GM12878 (cell line): Measurements from ENCODE around the gene TOPORS. TPM values are rescaled to one million over a fixed set of nuclear protein-coding genes. Genes with fewer than 3 reads are reported as not detected.

Experiments used
- ATAC-seq: fragments of 200-7000 bp; cut with Tn5 transposase; 3 replicates; pipeline ENCODE4 v1.9.1; 2020; ENCODE audit warnings: mild to moderate bottlenecking, moderate library complexity
- BruUV-seq: library from RNA; stranded (reverse); fragments of 400-500 nt; replicated peaks from 2 replicates; lab custom pipeline; 2021; lab: Mats Ljungman, UMichigan
- CTCF ChIA-PET: fragments of 300-600 bp; sonication (Branson Sonifier 250); formaldehyde crosslinking; extraction: SDS; loops from one replicate; lab custom pipeline; 2021; ENCODE audit warnings: inconsistent platforms; lab: Yijun Ruan, JAX
- POLR2A ChIA-PET: fragments of 350-600 bp; formaldehyde crosslinking; extraction: SDS; loops from one replicate; lab custom pipeline; 2021; ENCODE audit warnings: inconsistent platforms; lab: Charles Lee
- RAD21 ChIA-PET: fragments of 300-600 bp; sonication (Branson Sonifier 250); formaldehyde crosslinking; loops from one replicate; lab custom pipeline; 2023; ENCODE audit warnings: antibody characterized with exemption; ENCODE audit not compliant: unreplicated experiment; lab: Charles Lee
- SMC1A ChIA-PET: fragments of 300-600 bp; sonication (Branson Sonifier 250); formaldehyde crosslinking; loops from one replicate; lab custom pipeline; 2023; ENCODE audit not compliant: unreplicated experiment, uncharacterized antibody; lab: Charles Lee
- DNase-seq: peaks from one replicate; pipeline ENCODE4 v3.0.0-alpha.2; 2011; ENCODE audit warnings: low read depth, low spot score
- FAIRE-seq: peaks from 3 replicates; lab custom pipeline; 2011; peaks lifted over from hg19 to GRCh38; lab: Jason Lieb, UNC
- H2AFZ ChIP-seq: 2 replicates; pipeline ENCODE4 v1.6.0; 2011; ENCODE audit warnings: low read depth, low read length, control low read depth; ENCODE audit not compliant: control insufficient read depth
- H3K27ac ChIP-seq: 2 replicates; pipeline ENCODE4 v1.5.1; 2011; ENCODE audit warnings: control low read depth; ENCODE audit not compliant: control insufficient read depth, insufficient read depth
- H3K27me3 ChIP-seq, 2 experiments: replicated peaks in 1 of 2; 2 replicates each; pipeline versions ENCODE4 v1.6.0 to v1.6.1; 2011; ENCODE audit warnings: low read length in 1 of 2; ENCODE audit not compliant: control insufficient read depth in 2 of 2, insufficient read depth in 2 of 2
- H3K36me3 ChIP-seq, 2 experiments: 2 replicates each; pipeline ENCODE4 v1.5.1; 2011; ENCODE audit warnings: low read length in 1 of 2; ENCODE audit not compliant: control insufficient read depth in 2 of 2, insufficient read depth in 2 of 2
- H3K4me1 ChIP-seq: 2 replicates; pipeline ENCODE4 v1.6.1; 2011; ENCODE audit warnings: mild to moderate bottlenecking, low read length, moderate library complexity, mixed read lengths; ENCODE audit not compliant: control insufficient read depth, insufficient read depth
- H3K4me2 ChIP-seq: 2 replicates; pipeline ENCODE4 v1.6.0; 2011; ENCODE audit warnings: control low read depth; ENCODE audit not compliant: control insufficient read depth, insufficient read depth
- H3K4me3 ChIP-seq: fragments of 200-600 bp; sonication (generic); 2 replicates; pipeline ENCODE4 v1.5.1; 2016
- H3K79me2 ChIP-seq: 2 replicates; pipeline ENCODE4 v1.6.0; 2011; ENCODE audit warnings: low read length; ENCODE audit not compliant: control insufficient read depth, insufficient read depth
- H3K9ac ChIP-seq: 2 replicates; pipeline ENCODE4 v1.8.0; 2011; ENCODE audit warnings: low read length, control low read depth, mixed read lengths; ENCODE audit not compliant: control insufficient read depth, insufficient read depth
- H3K9me3 ChIP-seq: replicated peaks from 3 replicates; pipeline ENCODE4 v1.5.1; 2011; ENCODE audit warnings: mild to moderate bottlenecking, low read length; ENCODE audit not compliant: control insufficient read depth, insufficient read depth
- H4K20me1 ChIP-seq: 2 replicates; pipeline ENCODE4 v1.6.0; 2011; ENCODE audit not compliant: control insufficient read depth, insufficient read depth
- BACH1 ChIP-seq: fragments of 450-650 bp; IDR thresholded peaks from 2 replicates; pipeline ENCODE4 v1.6.1; 2017; ENCODE audit warnings: mild to moderate bottlenecking, borderline replicate concordance
- BCL3 ChIP-seq: IDR thresholded peaks from 2 replicates; pipeline ENCODE4 v1.6.1; 2011; ENCODE audit warnings: borderline replicate concordance, low read depth, mild to moderate bottlenecking, moderate library complexity, low read length; ENCODE audit not compliant: insufficient read depth, poor library complexity, severe bottlenecking
- CBX5 ChIP-seq: sonication (generic); IDR thresholded peaks from 2 replicates; pipeline ENCODE4 v1.6.1; 2016; ENCODE audit warnings: low read depth, moderate library complexity, mild to moderate bottlenecking, inconsistent platforms
- CREB1 ChIP-seq: IDR thresholded peaks from 2 replicates; pipeline ENCODE4 v1.6.1; 2012; ENCODE audit warnings: low read depth, mild to moderate bottlenecking, inconsistent platforms
- EED ChIP-seq: sonication (generic); IDR thresholded peaks from 2 replicates; pipeline ENCODE4 v1.6.1; 2016; ENCODE audit warnings: antibody characterized with exemption, low read depth
- FOXK2 ChIP-seq: fragments of 450-650 bp; IDR thresholded peaks from 2 replicates; pipeline ENCODE4 v1.6.1; 2017; ENCODE audit warnings: mild to moderate bottlenecking, moderate library complexity
- FOXM1 ChIP-seq: IDR thresholded peaks from 2 replicates; pipeline ENCODE4 v1.6.1; 2012; ENCODE audit warnings: low read depth, mild to moderate bottlenecking, inconsistent platforms, low read length, moderate library complexity
- HDGF ChIP-seq: fragments of 450-650 bp; IDR thresholded peaks from 2 replicates; pipeline ENCODE4 v1.6.1; 2016; ENCODE audit warnings: antibody characterized with exemption
- HSF1 ChIP-seq: fragments of 150-350 bp; IDR thresholded peaks from 2 replicates; pipeline ENCODE4 v1.6.1; 2014; ENCODE audit warnings: mild to moderate bottlenecking, low read depth, low read length
- IKZF1 ChIP-seq: fragments of 450-650 bp; conservative IDR thresholded peaks from 2 replicates; pipeline ENCODE4 v1.6.1; 2017; ENCODE audit warnings: antibody characterized with exemption, mild to moderate bottlenecking
- KLF5 ChIP-seq: fragments of 450-650 bp; IDR thresholded peaks from 2 replicates; pipeline ENCODE4 v1.6.1; 2014; ENCODE audit warnings: mild to moderate bottlenecking; ENCODE audit not compliant: partially characterized antibody
- MXI1 ChIP-seq: fragments of 150-350 bp; IDR thresholded peaks from 2 replicates; pipeline ENCODE4 v1.6.1; 2011; ENCODE audit warnings: low read depth, mild to moderate bottlenecking, inconsistent platforms, low read length, improper control_type of control experiment
- SREBF1 ChIP-seq: IDR thresholded peaks from 2 replicates; pipeline ENCODE4 v1.6.1; 2012; ENCODE audit warnings: mild to moderate bottlenecking, low read length
- USF1 ChIP-seq: IDR thresholded peaks from 2 replicates; pipeline ENCODE4 v1.6.1; 2011; ENCODE audit warnings: borderline replicate concordance, low read depth, mild to moderate bottlenecking, moderate library complexity, mixed read lengths, low read length; ENCODE audit not compliant: insufficient read depth; ENCODE audit errors: extremely low read length
- YY1 ChIP-seq: IDR thresholded peaks from 2 replicates; pipeline ENCODE4 v1.6.1; 2011; ENCODE audit warnings: low read depth, mild to moderate bottlenecking, low read length
- ZBTB33 ChIP-seq: fragments of 450-650 bp; IDR thresholded peaks from 2 replicates; pipeline ENCODE4 v1.6.1; 2017; ENCODE audit warnings: mild to moderate bottlenecking
- ZNF207 ChIP-seq: fragments of 450-650 bp; IDR thresholded peaks from 2 replicates; pipeline ENCODE4 v1.6.1; 2014; ENCODE audit warnings: antibody characterized with exemption, mild to moderate bottlenecking, borderline replicate concordance
- ZNF622 ChIP-seq: fragments of 450-650 bp; IDR thresholded peaks from 2 replicates; pipeline ENCODE4 v1.6.1; 2017; ENCODE audit warnings: mild to moderate bottlenecking, inconsistent platforms
- WGBS: methylation state at CpG from one replicate; pipeline ENCODE4 v1.1.6; 2016; ENCODE audit warnings: low lambda C conversion rate; ENCODE audit not compliant: insufficient replicate concordance, insufficient coverage; ENCODE audit errors: missing lambda C conversion rate; 5-methylcytosine and 5-hydroxymethylcytosine counted together
- in situ Hi-C: fragments of 300-500 bp; cut with MboI; formaldehyde crosslinking; loops from 9 replicates; pipeline ENCODE4 v1.14.3; 2018; ENCODE audit warnings: mixed read lengths
- intact Hi-C: fragments of 100-400 bp; cut with micrococcal nuclease; formaldehyde crosslinking; loops from one replicate; pipeline ENCODE4 v1.14.2; 2022; ENCODE audit not compliant: unreplicated experiment
- polyA plus RNA-seq, 11 experiments: library from polyadenylated mRNA; depleted of rRNA in 4 of 11; unstranded in 6 of 11; stranded (reverse) in 5 of 11; fragments of >200 nt; fragmentation: Nextera tagmentation in 4 of 11; fragmentation: Illumina TruSeq in 1 of 11; extraction: Ambion mirVana in 4 of 11; extraction: Trizol in 1 of 11; gene quantifications; 1 replicate in 1 of 11; 2 replicates in 10 of 11; pipeline versions ENCODE4 v1.2.1 to v1.2.3, GENCODE V29; 2011 to 2016; ENCODE audit warnings: inconsistent platforms in 2 of 11, missing spikeins in 2 of 11, low read depth in 1 of 11
- total RNA-seq, 4 experiments: library from RNA; depleted of rRNA in 3 of 4; stranded (reverse); fragments of >200 nt in 3 of 4; fragmentation: Illumina TruSeq in 1 of 4; extraction: Trizol in 1 of 4; gene quantifications; 2 replicates each; pipeline versions ENCODE4 v1.2.1 to v1.2.3, GENCODE V29; 2013 to 2021

Gene TOPORS
- total and polyA plus RNA-seq, 10 of the 15 experiments (the other 5 are each of a cell fraction or from before 2014, with no cell fraction given): 6.0 to 27.8 (median 14.3) TPM

GRCh38 chr9:32550562-32551275, 1.7 kb downstream of the TOPORS start:
- FAIRE-seq: peak; percentile 41
- DNase-seq: peak; percentile 64
- Histone ChIP-seq H3K4me3 (peak overlapping the region; percentile 83), H3K79me2 (peaks cover 60% of the 10 kb centered on the region), H3K27ac (peak overlapping the region; percentile 96), H3K36me3 (0 out of 4 replicates have a peak, but pooled peaks cover 0 to 3% of the 10 kb centered on the region in 2 experiments), H3K4me1 (peaks cover 8% of the 10 kb centered on the region), H3K27me3 (no peaks in the 10 kb centered on the region), H3K9me3 (no peaks in the 10 kb centered on the region; the same call in 2 of the 3 replicates), H3K9ac (peak overlapping the region; percentile 71), H3K4me2 (peak overlapping the region; percentile 83), H2AFZ (peak overlapping the region; percentile 67), H4K20me1 (no peaks in the 10 kb centered on the region)
- ChIA-PET SMC1A (interaction anchor here (0.6 to 4.0 kb wide), 8 partner anchors 8 to 172 kb away, joined by 3 to 29 read pairs (median 4); partner anchors contain the start of genes NDUFB6 and RIGI), POLR2A (interaction anchor here (0.8 to 2.8 kb wide), 7 partner anchors 8 to 474 kb away, joined by 3 to 19 read pairs (median 4); partner anchors contain the start of genes DNAJA1 and RIGI), RAD21 (interaction anchor here (0.7 to 4.7 kb wide), 7 partner anchors 22 to 475 kb away, joined by 3 to 51 read pairs (median 5); partner anchors contain the start of genes NDUFB6 and RIGI), CTCF (interaction anchor here (0.7 to 4.6 kb wide), 10 partner anchors 16 to 173 kb away, joined by 3 to 48 read pairs (median 4); partner anchors contain the start of genes NDUFB6 and RIGI)
- ATAC-seq: peak; percentile 79
- WGBS: under 1% methylated on average over 75 of the region's 75 CpGs
- BruUV-seq: no TSS peak
- intact Hi-C loops: no loop called here
- in situ Hi-C loops: no loop called here
- peak; percentile 56 for TF ChIP-seq EED
- TF ChIP-seq CREB1: peak; percentile 90
- peak; percentile 75; the same call in 1 of the 2 replicates for TF ChIP-seq MXI1
- TF ChIP-seq HDGF: peak; percentile 64; the same call in 1 of the 2 replicates
- TF ChIP-seq FOXM1: no peak
- no peak for TF ChIP-seq CBX5
- no peak for TF ChIP-seq BCL3
- TF ChIP-seq SREBF1: no peak
- no peak for TF ChIP-seq HSF1
- TF ChIP-seq FOXK2: no peak; the same call in 1 of the 2 replicates
- no peak for TF ChIP-seq ZNF622
- TF ChIP-seq ZBTB33: no peak
- TF ChIP-seq ZNF207: no peak
- TF ChIP-seq YY1: no peak; the same call in 1 of the 2 replicates
- TF ChIP-seq IKZF1: peak; percentile 81
- TF ChIP-seq USF1: no peak
- TF ChIP-seq BACH1: peak; percentile 35; the same call in 1 of the 2 replicates
- no peak for TF ChIP-seq KLF5
